SKM-1 treated with dmso at 0.1 percent for 144 hours (cell line): ENCODE measurements around the gene ATP8B4.
A peak's percentile ranks its signal among the peaks of the same experiment; 100 is the strongest.

Source experiments
- DNase-seq: peaks from one replicate; lab custom pipeline; 2025; ENCODE audit not compliant: unreplicated experiment; lab: John Stamatoyannopoulos, UW

ATP8B4 gene

GRCh38 chr15:50065279-50065678 lies 53.8 kb downstream of the ATP8B4 start:
- DNase-seq: peak; percentile 89

- peak; percentile 70 for DNase-seq
These were observed 54.4 kb downstream of the ATP8B4 start for GRCh38 chr15:50064673-50065072.

GRCh38 chr15:50063226-50063625 lies 55.8 kb downstream of the ATP8B4 start:
- no peak for DNase-seq

- DNase-seq: no peak
These were observed 57.5 kb downstream of the ATP8B4 start for GRCh38 chr15:50061503-50061902.

GRCh38 chr15:50059883-50060282 lies 59.1 kb downstream of the ATP8B4 start:
- no peak for DNase-seq

- no peak for DNase-seq
These were observed 59.7 kb downstream of the ATP8B4 start for GRCh38 chr15:50059203-50059772.

GRCh38 chr15:50057905-50058639 lies 61.0 kb downstream of the ATP8B4 start:
- no peak for DNase-seq

- DNase-seq: no peak
These were observed 61.8 kb downstream of the ATP8B4 start for GRCh38 chr15:50057196-50057595.

GRCh38 chr15:50055750-50056157 lies 63.3 kb downstream of the ATP8B4 start:
- DNase-seq: peak; percentile 76

GRCh38 chr15:50055332-50055731 lies 63.7 kb downstream of the ATP8B4 start:
- DNase-seq: peak; percentile 76

GRCh38 chr15:50053055-50053856 lies 65.8 kb downstream of the ATP8B4 start:
- no peak for DNase-seq

GRCh38 chr15:50051811-50052419 lies 67.1 kb downstream of the ATP8B4 start:
- DNase-seq: peak; percentile 41

GRCh38 chr15:50050986-50051743 lies 67.9 kb downstream of the ATP8B4 start:
- no peak for DNase-seq

GRCh38 chr15:50049871-50050270 lies 69.2 kb downstream of the ATP8B4 start:
- no peak for DNase-seq

GRCh38 chr15:50046867-50047266 lies 72.2 kb downstream of the ATP8B4 start:
- no peak for DNase-seq

GRCh38 chr15:50046159-50046558 lies 72.9 kb downstream of the ATP8B4 start:
- no peak for DNase-seq

- no peak for DNase-seq
These were observed 74.1 kb downstream of the ATP8B4 start for GRCh38 chr15:50044904-50045303.

GRCh38 chr15:50044406-50044805 lies 74.6 kb downstream of the ATP8B4 start:
- DNase-seq: no peak

- no peak for DNase-seq
These were observed 76.3 kb downstream of the ATP8B4 start for GRCh38 chr15:50042775-50043174.

GRCh38 chr15:50030456-50030855 lies 88.6 kb downstream of the ATP8B4 start:
- no peak for DNase-seq

GRCh38 chr15:50028326-50028725 lies 90.7 kb downstream of the ATP8B4 start:
- DNase-seq: no peak
